ENCODE results near the gene VPS13D.

VPS13D gene

DNA sequence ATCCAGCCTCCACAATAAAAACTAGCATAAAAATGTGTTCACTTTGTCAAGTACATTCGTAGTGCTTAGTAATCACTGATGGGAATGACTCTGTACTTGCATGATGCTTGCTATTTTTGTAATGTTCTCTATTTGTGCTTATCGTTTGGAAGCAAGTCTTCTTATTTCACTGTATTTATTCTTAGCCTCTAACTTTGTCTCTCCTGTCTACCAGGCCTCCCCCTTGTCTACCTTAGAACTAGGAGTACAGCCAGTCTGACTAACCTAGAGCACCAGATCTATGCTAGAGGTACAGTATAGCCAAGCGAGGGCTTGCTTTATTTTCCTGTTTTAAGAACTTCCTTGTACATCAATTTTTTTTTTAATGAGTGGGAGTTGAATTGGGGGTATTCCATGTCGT is 108.2 kb downstream of the VPS13D start:
- H3K4me3 ChIP-seq (ENCODE audit: extremely low read depth, insufficient read depth, low read length, poor library complexity, severe bottlenecking), result no peak overlapping the region
- no peak overlapping the region for H3K27ac ChIP-seq (ENCODE audit: low read depth, low read length, severe bottlenecking)
- peaks cover 54% of the 10 kb centered on the region for H3K36me3 ChIP-seq (ENCODE audit: control insufficient read depth, insufficient read depth, low read length)
- H3K4me1 ChIP-seq (ENCODE audit: control insufficient read depth, insufficient read depth, low read length, poor library complexity, severe bottlenecking), result no peaks in the 10 kb centered on the region
- H3K9me3 ChIP-seq (ENCODE audit: control insufficient read depth, low read length), result no peaks in the 10 kb centered on the region
- WGBS, 2 experiments (ENCODE audit: insufficient coverage in 2 of 2), result 92% methylated on average over 2 of the region's 4 CpGs; no CpG with 5 or more reads in 1 of the 2 experiments

DNA sequence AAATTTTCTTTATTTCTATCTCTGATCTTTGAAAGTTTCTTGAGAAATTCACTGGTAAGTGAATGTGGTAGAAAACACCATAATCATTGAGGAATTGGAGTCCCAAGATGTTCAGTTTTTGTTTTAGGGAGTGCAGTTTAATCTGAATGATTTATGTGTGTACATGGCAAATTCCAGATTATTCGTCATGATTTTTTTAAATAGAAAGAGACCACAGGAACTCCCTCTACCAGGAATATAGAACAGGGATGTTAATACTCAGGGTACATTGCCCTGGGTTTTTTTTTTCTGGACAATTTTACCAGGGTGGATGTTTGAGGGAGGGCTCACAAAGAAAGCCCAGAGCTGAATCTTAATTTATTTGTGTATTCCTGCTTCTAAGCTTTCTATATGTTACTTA is 109.0 kb downstream of the VPS13D start:
- WGBS, 2 experiments (ENCODE audit: insufficient coverage in 2 of 2), result no CpG with 5 or more reads among the region's 1 CpG
- H3K36me3 ChIP-seq (ENCODE audit: control insufficient read depth, insufficient read depth, low read length), result peaks cover 46% of the 10 kb centered on the region
- H3K9me3 ChIP-seq (ENCODE audit: control insufficient read depth, low read length), result no peaks in the 10 kb centered on the region
- H3K4me3 ChIP-seq (ENCODE audit: extremely low read depth, insufficient read depth, low read length, poor library complexity, severe bottlenecking), result no peak overlapping the region
- no peak overlapping the region for H3K27ac ChIP-seq (ENCODE audit: low read depth, low read length, severe bottlenecking)
- H3K4me1 ChIP-seq (ENCODE audit: control insufficient read depth, insufficient read depth, low read length, poor library complexity, severe bottlenecking), result no peaks in the 10 kb centered on the region

DNA sequence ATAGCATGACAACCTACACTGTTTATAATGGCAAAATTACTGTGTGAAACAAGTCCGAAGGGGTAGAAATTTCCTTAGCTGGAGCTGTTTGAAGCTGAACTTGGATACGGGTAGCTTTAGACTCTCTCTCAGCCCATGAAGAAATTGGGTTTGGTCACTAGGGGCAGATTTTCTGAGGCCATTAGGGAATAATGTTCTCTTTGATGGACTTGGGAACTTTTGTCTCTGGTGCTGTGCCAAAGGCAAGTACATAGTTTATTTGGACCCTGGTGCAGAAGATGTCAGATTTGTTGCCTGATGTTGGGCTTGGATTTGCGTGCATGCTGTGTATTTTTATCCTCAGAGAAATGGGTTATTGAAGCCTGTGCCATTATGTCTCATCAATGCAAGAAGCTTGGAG is 109.6 kb downstream of the VPS13D start:
- Histone ChIP-seq H3K9me3 (ENCODE audit: control insufficient read depth, low read length) (no peaks in the 10 kb centered on the region), H3K4me3 (ENCODE audit: extremely low read depth, insufficient read depth, low read length, poor library complexity, severe bottlenecking) (no peak overlapping the region), H3K27ac (ENCODE audit: low read depth, low read length, severe bottlenecking) (no peak overlapping the region), H3K36me3 (ENCODE audit: control insufficient read depth, insufficient read depth, low read length) (peaks cover 44% of the 10 kb centered on the region), H3K4me1 (ENCODE audit: control insufficient read depth, insufficient read depth, low read length, poor library complexity, severe bottlenecking) (no peaks in the 10 kb centered on the region)
- 91 to 97% methylated on average over 2 of the region's 3 CpGs for WGBS, 2 experiments (ENCODE audit: insufficient coverage in 2 of 2)

DNA sequence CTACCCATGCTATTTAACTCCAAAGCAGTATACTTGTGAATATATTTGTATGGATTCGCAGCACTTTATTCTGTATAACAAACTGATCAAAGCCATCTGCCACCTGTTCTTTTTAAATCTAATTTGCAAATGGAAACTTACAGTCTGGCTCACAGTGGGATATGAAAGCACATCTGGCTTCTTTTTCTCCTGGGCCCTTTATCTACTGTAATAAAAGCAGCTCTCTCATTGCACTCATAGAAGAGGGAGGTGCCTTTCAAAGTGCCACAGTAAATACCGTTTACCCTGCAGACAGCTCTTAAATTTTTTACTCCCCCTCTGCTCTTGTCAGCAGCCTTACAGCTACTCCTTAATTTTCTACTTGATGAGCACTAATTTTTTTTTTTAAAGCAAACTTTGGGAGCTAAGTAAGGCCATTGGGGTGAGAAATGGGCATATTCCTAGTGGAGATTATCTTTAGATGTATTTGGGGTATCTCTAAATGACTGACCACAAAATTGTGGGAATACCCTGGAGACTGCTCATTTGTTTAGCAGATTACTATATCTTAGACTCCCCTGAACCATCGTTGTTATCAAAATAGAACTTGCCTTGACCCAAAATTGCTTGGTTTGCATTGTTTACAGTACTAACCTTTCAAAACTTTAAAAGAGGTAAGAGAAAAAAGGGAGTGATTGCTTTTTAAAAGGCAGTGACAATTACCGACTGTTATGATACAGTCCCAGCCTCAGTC is 110.1 kb downstream of the VPS13D start:
- Histone ChIP-seq H3K4me3 (ENCODE audit: extremely low read depth, insufficient read depth, low read length, poor library complexity, severe bottlenecking) (no peak overlapping the region), H3K9me3 (ENCODE audit: control insufficient read depth, low read length) (no peaks in the 10 kb centered on the region), H3K36me3 (ENCODE audit: control insufficient read depth, insufficient read depth, low read length) (peaks cover 43% of the 10 kb centered on the region), H3K4me1 (ENCODE audit: control insufficient read depth, insufficient read depth, low read length, poor library complexity, severe bottlenecking) (no peaks in the 10 kb centered on the region), H3K27ac (ENCODE audit: low read depth, low read length, severe bottlenecking) (no peak overlapping the region)
- 83 to 100% methylated on average over 2 of the region's 4 CpGs for WGBS, 2 experiments (ENCODE audit: insufficient coverage in 2 of 2)

DNA sequence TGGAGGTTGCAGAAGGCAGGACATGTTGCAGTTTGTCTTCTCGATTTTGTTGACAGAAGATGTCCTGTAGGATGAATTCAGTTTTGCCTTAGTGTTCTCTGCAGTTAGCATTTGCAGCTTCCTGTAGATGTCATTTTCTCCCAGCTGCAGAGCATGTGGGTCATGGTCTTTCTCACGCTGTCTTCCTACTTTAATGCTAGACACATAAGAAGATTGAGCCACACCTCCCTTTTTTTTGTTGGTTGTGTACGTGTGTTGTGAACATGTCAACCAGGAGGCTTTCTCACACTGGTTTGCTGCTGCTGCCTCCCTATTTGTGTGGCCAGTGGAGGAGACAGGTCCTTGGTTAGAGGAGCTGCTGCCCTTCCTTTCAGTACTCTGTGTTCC is 110.7 kb downstream of the VPS13D start:
- no peaks in the 10 kb centered on the region for H3K4me1 ChIP-seq (ENCODE audit: control insufficient read depth, insufficient read depth, low read length, poor library complexity, severe bottlenecking)
- H3K4me3 ChIP-seq (ENCODE audit: extremely low read depth, insufficient read depth, low read length, poor library complexity, severe bottlenecking), result no peak overlapping the region
- 100% methylated on average over 1 of the region's 3 CpGs for WGBS, 2 experiments (ENCODE audit: insufficient coverage in 2 of 2)
- no peaks in the 10 kb centered on the region for H3K9me3 ChIP-seq (ENCODE audit: control insufficient read depth, low read length)
- peaks cover 43% of the 10 kb centered on the region for H3K36me3 ChIP-seq (ENCODE audit: control insufficient read depth, insufficient read depth, low read length)
- H3K27ac ChIP-seq (ENCODE audit: low read depth, low read length, severe bottlenecking), result no peak overlapping the region

DNA sequence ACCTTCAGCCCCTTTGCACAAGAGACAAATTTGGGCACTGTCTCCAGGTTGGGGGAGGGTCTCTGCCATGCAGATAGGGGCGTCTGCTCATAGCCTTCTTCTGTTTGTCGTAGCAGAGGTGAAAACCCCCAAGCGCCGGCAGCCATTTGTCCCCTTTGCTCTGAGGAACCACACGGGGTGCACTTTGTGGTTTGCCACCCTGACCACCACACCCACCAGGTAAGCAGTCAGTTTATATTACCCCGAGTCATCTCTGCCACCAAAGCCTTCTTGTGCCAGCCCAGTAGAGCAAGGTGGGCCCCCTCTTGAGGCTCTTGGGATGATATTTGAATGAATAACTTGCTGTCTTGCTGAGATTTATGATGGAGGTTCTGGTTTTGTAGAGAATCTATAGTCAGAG is 111.8 kb downstream of the VPS13D start:
- Histone ChIP-seq H3K36me3 (ENCODE audit: control insufficient read depth, insufficient read depth, low read length) (peaks cover 43% of the 10 kb centered on the region), H3K9me3 (ENCODE audit: control insufficient read depth, low read length) (no peaks in the 10 kb centered on the region), H3K4me3 (ENCODE audit: extremely low read depth, insufficient read depth, low read length, poor library complexity, severe bottlenecking) (no peak overlapping the region), H3K27ac (ENCODE audit: low read depth, low read length, severe bottlenecking) (no peak overlapping the region), H3K4me1 (ENCODE audit: control insufficient read depth, insufficient read depth, low read length, poor library complexity, severe bottlenecking) (no peaks in the 10 kb centered on the region)
- WGBS, 2 experiments (ENCODE audit: insufficient coverage in 2 of 2), result 93 to 100% methylated on average over 1 to 5 of the region's 6 CpGs

DNA sequence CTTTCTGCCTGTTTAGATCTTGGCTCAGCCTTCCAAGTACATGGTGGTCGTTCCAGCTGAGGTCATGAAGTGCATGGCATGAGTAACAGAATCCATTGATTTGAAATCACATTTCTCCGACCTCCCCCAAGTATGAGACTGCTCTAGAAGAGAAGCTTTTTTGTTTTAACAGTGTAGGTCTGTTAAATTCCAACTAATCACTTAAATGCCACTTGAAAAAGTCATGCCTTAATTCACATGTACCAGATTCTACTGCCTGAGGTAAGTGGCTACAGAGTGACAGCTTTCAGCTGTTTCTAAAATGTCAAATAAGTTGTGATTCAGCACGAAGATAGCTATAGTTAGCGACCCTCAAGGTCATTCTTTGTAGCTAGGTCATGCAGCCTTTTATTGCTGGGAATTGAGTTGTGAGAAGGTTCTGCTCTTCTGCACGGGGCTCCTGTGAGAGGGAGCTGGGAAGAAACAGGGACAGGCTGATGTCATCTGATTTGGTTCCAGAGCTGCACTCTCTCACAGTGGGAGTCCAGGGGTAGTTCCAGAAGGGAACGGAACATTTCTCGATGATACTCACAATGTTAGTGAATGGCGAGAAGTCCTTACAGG is 112.7 kb downstream of the VPS13D start:
- Histone ChIP-seq H3K4me3 (ENCODE audit: extremely low read depth, insufficient read depth, low read length, poor library complexity, severe bottlenecking) (no peak overlapping the region), H3K36me3 (ENCODE audit: control insufficient read depth, insufficient read depth, low read length) (peaks cover 48% of the 10 kb centered on the region), H3K27ac (ENCODE audit: low read depth, low read length, severe bottlenecking) (no peak overlapping the region), H3K4me1 (ENCODE audit: control insufficient read depth, insufficient read depth, low read length, poor library complexity, severe bottlenecking) (no peaks in the 10 kb centered on the region), H3K9me3 (ENCODE audit: control insufficient read depth, low read length) (no peaks in the 10 kb centered on the region)
- WGBS, 2 experiments (ENCODE audit: insufficient coverage in 2 of 2), result 97 to 98% methylated on average over 4 to 7 of the region's 8 CpGs

DNA sequence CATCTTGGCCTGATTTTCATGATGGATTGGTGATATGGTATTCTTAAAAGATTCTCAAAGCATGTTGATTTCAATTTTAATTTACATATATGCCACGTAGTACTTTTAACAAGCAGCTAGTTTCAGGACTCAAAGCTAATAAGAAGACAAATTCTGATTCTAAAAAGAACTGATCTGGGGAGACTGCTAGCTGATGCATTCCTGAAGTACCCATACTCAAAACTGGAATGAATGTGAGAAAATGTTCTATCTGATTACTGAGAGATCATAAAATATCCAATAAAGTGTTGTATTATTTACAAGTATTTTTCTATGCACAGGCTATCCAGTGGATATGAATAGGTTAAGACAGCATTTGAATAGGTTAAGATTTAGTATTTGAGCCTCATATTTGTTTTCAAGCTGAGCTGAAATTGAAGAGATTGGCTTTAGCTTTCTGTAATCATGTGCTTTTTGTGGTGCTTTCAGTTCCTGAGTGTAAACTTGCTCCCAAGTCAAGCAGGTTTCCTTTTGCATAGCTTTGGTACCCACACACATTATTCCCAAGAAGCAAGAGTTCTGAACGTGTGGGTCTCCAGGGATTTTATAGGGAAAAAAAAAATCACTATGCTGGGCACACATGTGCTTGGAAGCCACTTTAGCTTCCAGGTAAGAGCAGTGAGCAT is 114.1 kb downstream of the VPS13D start:
- Histone ChIP-seq H3K36me3 (ENCODE audit: control insufficient read depth, insufficient read depth, low read length) (peaks cover 53% of the 10 kb centered on the region), H3K9me3 (ENCODE audit: control insufficient read depth, low read length) (no peaks in the 10 kb centered on the region), H3K4me3 (ENCODE audit: extremely low read depth, insufficient read depth, low read length, poor library complexity, severe bottlenecking) (no peak overlapping the region), H3K27ac (ENCODE audit: low read depth, low read length, severe bottlenecking) (no peak overlapping the region), H3K4me1 (ENCODE audit: control insufficient read depth, insufficient read depth, low read length, poor library complexity, severe bottlenecking) (no peaks in the 10 kb centered on the region)
- WGBS, 2 experiments (ENCODE audit: insufficient coverage in 2 of 2), result 80% methylated on average over 1 of the region's 2 CpGs; no CpG with 5 or more reads in 1 of the 2 experiments

DNA sequence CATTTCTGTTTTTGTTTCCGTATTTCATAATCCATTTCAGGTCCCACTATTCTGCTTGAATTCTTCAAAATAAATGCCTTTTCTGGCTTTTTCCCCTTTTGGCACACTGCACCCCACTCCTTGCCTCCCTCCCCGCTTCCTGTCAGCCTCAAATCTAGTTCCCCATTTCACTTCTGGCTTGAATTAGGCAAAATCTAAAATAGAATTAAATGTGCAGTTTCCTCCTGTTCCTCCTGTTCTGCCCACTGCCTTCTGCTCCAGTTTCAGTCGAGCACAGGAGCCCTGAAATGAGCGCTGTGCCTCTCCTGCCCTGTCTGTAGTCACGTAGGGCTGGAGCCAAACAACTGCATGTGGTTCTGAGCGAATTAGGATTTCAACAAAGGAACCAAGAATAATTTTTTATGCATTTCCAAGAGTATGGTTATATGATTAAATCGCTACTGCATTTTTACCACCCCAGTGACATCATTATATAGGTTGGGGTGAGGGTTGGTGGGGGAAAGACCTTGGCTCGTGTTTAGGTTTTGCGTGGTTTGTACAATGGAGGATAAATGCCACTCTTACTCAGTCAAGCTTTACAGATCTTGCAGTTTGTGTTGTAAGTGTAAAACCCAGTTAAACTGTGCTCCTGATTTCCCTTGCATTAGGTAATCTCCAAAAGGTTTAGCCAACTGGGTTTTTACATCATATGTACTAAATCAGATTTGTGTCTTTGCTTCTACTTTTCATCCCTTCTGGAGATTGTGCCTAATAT is 114.9 kb downstream of the VPS13D start:
- H3K4me3 ChIP-seq (ENCODE audit: extremely low read depth, insufficient read depth, low read length, poor library complexity, severe bottlenecking), result no peak overlapping the region
- H3K36me3 ChIP-seq (ENCODE audit: control insufficient read depth, insufficient read depth, low read length), result peaks cover 61% of the 10 kb centered on the region
- no peaks in the 10 kb centered on the region for H3K4me1 ChIP-seq (ENCODE audit: control insufficient read depth, insufficient read depth, low read length, poor library complexity, severe bottlenecking)
- no peak overlapping the region for H3K27ac ChIP-seq (ENCODE audit: low read depth, low read length, severe bottlenecking)
- WGBS, 2 experiments (ENCODE audit: insufficient coverage in 2 of 2), result 96% methylated on average over 5 of the region's 9 CpGs
- no peaks in the 10 kb centered on the region for H3K9me3 ChIP-seq (ENCODE audit: control insufficient read depth, low read length)

DNA sequence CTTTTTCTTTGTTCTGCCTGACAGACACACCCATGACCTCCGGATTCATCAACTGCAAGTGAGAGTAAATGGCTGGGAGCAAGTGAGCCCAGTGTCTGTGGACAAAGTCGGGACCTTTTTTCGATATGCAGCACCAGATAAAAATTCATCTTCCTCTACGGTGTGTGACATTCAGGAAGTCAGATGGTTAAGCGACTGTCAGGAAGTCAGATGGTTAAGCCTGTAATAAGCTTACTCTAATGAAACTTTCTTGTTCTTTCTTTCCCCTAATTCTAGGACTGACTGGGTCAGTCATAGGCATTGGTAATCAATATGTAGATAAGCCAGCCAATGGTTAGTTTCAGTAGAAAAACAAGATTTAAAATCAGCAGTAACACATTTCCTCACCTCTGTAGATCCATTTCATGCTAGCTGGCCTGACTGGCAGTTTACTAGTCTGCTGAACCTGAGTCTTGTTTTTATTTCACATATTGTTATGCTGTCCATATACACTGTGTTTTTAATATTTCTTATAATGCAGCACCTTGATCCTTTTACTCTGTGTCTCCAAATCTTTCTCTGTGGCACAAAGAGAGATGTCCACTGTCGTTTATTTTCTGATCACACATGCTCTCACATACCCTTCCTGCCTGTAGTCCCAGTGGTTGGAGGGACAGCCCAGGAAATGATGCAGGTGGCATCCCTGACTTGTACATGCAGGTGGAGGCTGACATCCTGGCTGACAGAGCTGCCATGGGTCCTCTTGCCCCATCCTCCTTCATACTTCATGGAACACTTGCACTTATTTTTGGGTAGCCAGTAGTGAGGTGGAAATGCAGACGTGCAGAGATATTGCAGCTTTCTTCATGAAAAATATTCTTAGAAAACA is 115.8 kb downstream of the VPS13D start:
- Histone ChIP-seq H3K36me3 (ENCODE audit: control insufficient read depth, insufficient read depth, low read length) (peaks cover 61% of the 10 kb centered on the region), H3K9me3 (ENCODE audit: control insufficient read depth, low read length) (peaks cover under 1% of the 10 kb centered on the region), H3K4me3 (ENCODE audit: extremely low read depth, insufficient read depth, low read length, poor library complexity, severe bottlenecking) (no peak overlapping the region), H3K4me1 (ENCODE audit: control insufficient read depth, insufficient read depth, low read length, poor library complexity, severe bottlenecking) (no peaks in the 10 kb centered on the region), H3K27ac (ENCODE audit: low read depth, low read length, severe bottlenecking) (no peak overlapping the region)
- 91 to 100% methylated on average over 1 to 5 of the region's 7 CpGs for WGBS, 2 experiments (ENCODE audit: insufficient coverage in 2 of 2)
